D721Med (cell line): Measurements from ENCODE around the gene IGSF9B.

ENCODE experiments used
- DNase-seq: peaks from one replicate; pipeline ENCODE4 v3.0.0; 2011; ENCODE audit warnings: low spot score; ENCODE audit not compliant: insufficient read length
- FAIRE-seq: peaks from 2 replicates; lab custom pipeline; 2011; peaks lifted over from hg19 to GRCh38; lab: Jason Lieb, UNC
- CTCF ChIP-seq: IDR thresholded peaks from 2 replicates; pipeline ENCODE4 v1.5.1; 2012; ENCODE audit warnings: mild to moderate bottlenecking, control low read depth; ENCODE audit not compliant: insufficient read depth; ENCODE audit errors: missing control alignments

The IGSF9B gene

GRCh38 chr11:133984828-133985227, 28.1 kb upstream of the IGSF9B start:
- no peak for FAIRE-seq
- no peak for DNase-seq
- no peak for TF ChIP-seq CTCF

- FAIRE-seq: no peak
- no peak for TF ChIP-seq CTCF
- DNase-seq: no peak
Measured at GRCh38 chr11:133983660-133984316, 27.0 kb upstream of the IGSF9B start.

- DNase-seq (no peak), FAIRE-seq (no peak)
- no peak for TF ChIP-seq CTCF
Measured at GRCh38 chr11:133982876-133983275, 26.1 kb upstream of the IGSF9B start.

GRCh38 chr11:133982151-133982550, 25.4 kb upstream of the IGSF9B start:
- no peak for DNase-seq
- no peak for FAIRE-seq
- no peak for TF ChIP-seq CTCF

GRCh38 chr11:133981156-133981555, 24.4 kb upstream of the IGSF9B start:
- FAIRE-seq: no peak
- DNase-seq: no peak
- no peak for TF ChIP-seq CTCF

- no peak for FAIRE-seq
Measured at GRCh38 chr11:133980665-133981064, 23.9 kb upstream of the IGSF9B start.

More at GRCh38 chr11:133980665-133981064, 23.9 kb upstream of the IGSF9B start:
- DNase-seq: no peak
- no peak for TF ChIP-seq CTCF
